ENCODE data around the gene PDE7B.
A peak's percentile ranks its signal among the peaks of the same experiment; 100 is the strongest.

PDE7B gene

DNA sequence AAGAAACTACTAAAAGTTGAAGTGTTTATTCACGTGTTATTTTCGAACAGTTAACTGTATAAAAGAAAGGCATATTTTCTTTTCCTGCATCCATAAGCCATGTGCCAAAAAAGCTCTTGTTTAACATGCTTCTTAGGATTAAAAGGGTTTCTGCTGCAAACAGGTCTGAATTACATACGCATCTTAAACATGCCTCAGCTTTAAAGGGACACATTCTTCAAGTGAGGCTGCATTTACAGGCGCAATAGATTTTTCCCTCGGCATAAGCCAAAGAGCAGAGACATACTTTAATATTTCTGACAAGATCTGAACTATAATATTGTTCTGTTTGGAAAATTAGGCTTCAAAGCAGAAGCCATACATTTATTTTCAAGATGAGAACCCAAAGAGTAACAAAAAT lies 39.4 kb downstream of the PDE7B start:
- DNase-seq, result no peak

DNA sequence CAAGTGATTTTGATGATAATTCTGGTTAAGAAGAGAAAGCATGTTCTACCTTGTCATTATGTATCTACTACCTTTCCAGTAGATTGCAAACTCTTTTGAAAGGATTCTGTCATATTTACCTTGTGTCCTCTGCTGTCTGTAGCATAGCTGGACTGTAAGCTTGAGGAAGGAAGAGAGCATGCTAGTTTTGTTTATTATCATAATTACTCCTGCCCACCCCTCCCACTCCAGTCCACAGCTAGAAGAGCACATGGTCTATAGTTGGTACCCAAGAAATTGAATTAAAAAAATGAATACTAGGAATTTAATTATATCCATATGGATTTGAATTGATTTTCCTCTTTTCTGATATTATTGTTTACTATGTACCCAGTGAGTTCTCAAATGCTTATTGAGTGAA lies 40.2 kb downstream of the PDE7B start:
- no peak for DNase-seq

DNA sequence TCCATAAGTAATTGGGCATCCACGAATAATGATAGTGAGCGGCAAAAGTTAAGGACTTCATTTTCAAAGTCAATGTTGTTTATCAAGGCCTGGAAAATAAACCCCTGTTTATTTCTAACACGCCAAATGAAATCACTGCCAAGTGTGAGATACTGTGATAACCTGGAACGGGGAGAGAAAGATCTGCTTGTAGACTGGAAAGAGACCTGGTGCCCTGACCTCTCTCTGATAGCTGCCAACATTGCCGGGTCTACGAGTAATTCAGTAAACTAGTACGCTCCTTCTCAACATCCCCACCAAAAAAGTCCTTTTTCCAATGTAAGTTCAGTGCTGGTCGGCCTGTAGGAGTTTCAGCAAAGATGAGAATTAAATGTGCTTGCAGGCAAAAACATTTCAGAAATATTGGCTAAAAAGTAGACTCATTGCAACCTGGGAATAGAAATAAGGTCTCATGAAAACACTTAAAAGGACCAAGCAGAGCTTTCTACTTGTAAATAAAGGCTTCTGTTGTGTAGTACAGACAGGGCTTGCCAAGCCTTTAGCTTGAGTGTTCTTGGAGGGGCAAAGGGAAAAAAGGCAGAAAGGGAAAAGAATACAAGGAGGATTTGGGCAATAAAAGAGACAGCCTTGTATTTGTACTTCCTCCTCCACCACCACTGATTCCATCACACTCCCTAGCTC lies 43.9 kb downstream of the PDE7B start:
- no peak for DNase-seq

DNA sequence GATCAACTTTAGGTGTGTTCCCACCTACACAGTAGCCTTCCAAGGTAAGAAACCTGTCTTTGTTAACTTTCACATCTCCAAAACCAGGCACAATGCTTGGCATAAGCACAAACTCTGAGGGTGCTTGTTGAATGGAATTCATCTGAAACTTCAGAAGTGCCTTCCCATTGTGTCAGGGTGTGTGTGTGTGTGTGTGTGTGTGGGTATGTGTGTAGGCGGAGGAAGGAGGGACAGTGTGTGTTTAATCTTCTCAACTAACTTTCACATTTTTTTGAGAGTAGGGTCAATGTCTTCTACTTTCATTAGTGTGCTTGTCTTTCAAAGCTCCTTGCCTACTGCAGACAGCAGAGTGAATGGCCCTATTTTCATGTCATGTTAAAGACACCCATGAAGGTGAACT lies 45.6 kb downstream of the PDE7B start:
- DNase-seq, result no peak

DNA sequence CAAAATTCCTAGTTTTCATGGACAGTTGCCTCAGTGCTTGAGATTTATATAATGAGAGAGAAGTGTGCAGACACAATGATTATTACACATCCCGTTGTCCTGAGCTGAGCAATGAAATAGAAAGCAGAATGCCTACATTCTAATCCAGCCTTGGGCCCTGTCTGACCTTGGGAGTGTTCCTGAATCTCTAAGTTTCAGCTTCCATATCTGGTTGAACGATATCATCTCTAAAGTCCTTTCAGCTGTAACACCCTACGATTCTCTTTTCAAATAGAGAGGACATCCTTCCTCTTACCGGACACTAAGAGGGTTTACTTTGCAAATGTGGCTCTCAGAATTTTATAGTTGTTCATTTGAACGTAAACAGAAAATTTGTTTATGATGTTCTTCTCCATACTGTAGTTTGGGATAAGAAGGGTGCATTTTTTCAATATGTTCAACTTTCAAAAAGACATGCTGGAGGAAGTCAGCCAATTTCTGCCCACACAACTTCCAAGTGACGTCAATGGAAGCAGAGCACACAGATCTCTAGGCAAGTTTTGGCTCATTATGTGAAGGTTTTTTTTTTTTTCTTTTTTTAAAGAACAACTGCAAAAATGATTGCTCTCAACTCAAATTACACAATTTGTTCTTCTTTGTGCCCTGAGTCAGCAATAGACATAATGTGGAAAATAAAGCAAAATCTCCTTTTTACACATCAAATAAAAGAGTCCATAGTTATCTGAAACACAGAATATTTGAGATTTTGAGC lies 50.4 kb downstream of the PDE7B start:
- peak; percentile 12 to 54 (median 28) for DNase-seq

DNA sequence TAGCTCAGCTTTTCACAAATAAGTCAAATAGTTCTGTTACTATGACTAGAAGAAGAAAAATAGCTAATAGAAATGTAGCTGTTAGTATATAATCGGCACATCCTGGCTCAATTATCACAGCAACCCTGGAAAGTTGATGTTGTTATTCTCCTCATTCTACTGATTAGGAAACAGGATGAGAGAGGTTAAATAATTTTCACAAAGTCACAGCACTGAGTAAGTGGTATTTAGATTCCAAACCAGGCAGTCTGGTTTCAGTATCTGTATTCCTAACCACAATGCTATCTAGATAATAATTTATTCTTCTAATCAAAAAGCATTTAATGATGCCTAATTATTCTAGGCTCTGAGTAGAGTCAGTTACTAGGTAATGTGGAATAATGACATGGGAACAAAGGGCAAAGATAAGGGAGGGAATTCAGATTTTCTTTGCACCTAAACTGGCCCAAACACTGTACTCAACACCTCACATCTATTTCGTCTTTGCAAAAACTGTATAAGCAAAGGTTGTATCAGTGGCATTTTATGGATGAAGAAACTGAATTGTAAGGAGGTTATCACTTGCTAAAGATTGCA lies 51.3 kb downstream of the PDE7B start:
- no peak for DNase-seq

DNA sequence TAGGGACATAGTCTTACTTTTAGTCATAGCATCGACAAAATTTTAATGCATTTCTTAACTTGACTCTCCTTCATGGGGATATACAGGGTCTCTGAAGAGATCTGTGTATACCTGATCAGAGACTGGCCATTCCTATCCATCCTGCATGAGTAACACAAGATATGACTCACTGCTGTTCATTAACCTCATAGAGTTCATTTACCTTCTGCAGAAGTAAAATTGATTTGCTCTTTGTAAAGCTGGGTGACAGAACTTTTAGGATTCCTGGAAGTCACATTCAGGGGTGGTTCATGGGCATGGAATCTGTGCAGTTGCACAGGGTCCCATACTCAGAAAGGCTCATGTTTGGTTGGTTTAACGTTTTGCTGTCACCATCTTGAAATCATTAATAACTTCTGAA lies 53.2 kb downstream of the PDE7B start:
- no peak for DNase-seq

DNA sequence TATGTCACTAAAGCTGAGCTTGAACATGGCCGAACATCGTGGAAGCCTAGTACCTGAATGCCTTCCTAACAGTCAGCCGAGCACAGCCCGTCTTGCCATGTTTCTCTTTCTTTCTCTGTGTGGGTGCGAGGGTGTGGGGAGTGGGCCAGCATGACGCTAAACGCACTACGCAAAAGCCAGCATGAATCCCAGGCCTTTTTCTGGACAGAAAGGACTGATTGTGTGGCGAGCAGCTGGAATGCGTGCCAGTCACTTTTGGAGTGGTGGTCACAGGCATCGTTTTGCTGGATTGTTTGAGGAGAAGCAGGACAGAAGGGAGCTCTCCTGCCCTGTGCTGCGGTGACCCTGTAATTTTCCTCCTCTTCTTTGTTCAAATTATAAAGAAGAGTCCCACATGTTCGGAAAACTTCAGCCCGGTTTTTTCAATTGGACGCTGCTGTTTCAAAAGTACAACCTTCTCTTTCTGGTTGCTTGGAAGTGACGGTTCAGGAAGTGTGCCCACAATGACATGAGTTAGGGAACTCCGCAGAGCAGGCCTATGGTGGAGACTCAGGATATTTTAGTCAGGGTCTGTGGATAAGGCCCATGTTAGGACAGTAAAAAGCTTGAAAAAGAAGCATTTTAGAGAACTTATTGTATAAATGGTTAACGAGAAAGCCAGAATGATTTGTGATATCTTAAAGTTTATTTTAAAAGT lies 54.3 kb downstream of the PDE7B start:
- DNase-seq, result peak in 1 of 4 experiments; percentile 3

DNA sequence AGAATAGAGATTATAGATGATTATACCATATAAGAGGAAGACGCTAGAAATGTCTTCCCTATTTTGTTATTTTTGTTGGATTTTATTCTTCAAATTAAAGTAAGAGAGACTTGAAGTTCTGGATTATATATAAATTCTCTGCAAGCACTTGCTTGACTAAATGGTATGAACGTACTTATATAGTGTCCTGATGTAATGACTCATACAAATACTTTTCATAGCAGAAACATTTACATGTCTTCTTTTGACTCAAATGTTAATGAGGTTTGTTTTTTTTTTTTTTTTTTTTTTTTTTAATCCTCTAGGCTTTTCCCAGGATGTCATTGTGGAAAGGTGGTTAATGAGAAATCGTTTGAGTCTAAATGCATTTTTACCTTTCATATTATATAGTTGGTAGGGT lies 55.0 kb downstream of the PDE7B start:
- DNase-seq, result no peak

DNA sequence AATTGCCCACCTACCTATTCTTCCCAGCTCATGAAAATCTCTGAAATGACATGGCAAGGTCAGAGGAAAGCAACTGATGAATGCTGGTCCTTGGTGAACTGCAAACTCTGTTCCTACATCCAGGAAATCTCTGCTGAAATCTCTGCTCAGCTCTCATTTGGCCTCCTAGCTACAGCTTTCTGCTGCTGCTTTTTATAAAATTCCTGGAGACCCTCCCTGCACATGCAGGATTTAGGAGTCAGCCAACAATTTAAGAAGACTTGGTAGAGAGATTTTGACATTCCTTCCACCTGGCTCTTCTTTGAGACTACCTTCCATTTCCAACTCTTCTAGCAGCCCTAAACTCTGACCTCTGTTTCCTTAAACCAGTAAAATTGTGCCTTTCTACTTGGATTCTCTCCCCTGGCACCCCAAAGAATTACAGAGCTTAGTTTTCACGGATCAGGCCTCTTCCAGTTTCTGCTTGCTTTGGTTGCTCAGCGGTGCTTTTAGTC lies 55.5 kb downstream of the PDE7B start:
- DNase-seq, result no peak

DNA sequence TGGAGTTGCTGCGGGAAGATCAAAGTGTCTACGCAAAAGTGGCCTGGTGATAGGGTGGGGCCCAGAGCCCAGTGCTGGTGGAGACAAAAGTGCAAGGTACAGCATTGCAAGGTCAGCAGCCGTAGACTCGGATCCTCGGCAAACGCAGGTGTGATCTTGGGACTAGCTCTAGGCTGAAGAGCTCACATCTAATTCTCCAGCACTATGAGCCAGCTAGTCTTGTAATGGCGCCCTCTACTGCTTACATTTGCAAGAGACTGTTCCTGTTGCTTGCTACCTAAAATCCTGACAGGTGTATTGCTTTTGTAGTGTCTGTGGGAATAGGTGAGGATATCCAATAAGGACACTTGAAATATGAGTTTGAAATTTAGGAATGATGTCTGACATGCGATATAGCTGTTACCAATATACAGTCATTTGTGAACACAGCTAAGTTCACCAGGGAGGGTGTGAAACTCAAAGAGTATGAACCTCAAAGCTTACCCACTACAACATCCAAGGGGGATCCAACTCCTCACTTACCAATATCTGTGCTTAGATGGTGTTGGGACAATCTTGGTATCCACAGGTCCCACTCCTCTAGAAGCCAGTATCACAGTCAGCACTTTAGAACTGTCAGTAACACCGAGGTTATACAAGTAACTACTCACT lies 58.4 kb downstream of the PDE7B start:
- DNase-seq, result peak; percentile 62 to 79 (median 70)

DNA sequence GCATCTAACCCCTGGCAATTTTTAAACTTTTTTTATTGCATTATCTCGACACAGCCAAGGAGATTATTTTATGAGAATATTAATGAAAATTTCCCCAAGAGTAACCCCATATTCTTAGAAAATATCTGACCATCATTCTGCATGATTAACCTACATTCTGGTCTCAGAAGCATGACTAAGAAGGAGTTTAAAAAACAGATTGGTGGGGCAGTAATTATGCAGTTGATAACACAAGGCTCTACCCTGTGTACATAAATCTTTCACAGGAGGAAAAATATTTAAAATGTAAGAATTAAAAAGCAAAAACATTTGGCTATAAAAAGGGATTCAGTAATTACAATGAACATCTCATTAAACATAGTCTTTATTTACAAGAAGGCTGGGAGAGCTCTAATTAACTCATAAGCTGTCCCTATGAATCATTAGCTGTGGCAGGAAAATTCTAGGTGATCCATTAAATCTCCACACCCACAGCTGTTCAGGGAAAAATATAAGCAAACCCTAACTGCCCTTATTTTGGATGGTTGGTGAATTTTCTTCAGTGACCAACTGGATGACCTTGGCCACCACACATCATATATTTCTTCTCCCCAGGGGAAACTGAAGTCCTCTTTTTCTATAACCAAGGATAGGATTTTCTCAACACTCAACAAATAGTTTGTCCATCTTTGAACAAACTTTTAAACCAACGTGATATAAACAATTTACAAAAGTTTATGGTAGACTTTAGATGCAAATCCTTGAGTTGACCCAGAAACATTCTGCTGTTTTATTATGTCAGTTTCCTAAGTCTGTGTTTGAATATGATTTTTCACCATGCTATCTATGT lies 59.5 kb downstream of the PDE7B start:
- no peak for DNase-seq

DNA sequence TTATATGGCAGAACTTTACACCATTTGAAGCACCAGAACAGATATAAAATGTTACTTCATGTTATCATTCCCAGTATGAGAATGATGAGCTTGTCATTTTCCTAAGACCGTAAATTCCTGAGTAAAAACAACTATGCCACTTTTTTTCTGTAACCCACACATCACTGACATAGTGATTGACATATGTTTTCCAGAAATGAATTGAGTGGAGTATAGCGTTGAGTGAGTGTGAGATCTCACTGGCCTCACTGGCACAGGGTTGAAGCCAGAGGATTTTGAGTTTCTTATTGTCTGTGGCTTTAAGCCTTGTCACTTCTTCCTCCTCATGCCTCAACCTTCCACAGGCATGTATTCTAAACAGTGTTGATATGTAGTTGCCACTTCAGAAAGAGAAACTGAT lies 62.3 kb downstream of the PDE7B start:
- no peak for DNase-seq

DNA sequence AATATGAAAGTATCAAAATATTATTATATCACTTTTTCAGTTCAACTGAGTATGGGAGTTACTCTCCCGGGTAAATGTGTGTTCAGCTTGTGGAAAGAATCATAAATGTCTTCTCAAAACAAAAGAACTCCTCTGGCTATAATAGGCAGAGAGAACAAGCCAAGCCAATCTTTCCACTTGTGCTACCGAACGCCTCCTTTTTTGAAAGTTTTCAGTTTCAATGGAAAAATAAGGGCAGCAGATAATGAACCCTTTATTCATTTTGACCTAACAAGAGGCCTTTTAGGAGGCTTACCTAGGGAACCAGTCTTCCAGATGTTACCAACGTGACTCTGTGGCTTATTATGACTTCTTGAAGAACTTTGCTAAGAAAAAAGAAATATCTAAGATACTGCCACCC lies 67.5 kb downstream of the PDE7B start:
- DNase-seq, result no peak

DNA sequence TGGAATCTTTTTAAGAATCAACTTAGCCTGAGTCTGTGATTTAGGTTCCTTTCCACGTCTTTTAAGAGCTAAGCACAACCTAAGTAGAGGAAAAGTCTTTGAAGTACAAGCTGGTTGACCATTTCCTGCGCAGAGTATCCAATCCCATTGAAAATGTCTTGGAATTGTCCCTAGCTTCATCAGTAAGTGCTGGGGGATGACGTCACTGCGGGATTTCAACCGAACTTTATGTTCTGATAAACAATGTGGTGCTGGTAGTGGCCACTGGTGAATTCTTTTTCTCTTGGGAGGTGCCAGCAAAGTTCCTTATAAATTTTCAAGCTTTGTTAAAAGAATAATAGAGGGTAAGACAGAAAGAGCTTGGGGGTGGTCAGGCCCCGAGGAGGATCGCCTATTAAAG lies 69.2 kb downstream of the PDE7B start:
- no peak for DNase-seq

DNA sequence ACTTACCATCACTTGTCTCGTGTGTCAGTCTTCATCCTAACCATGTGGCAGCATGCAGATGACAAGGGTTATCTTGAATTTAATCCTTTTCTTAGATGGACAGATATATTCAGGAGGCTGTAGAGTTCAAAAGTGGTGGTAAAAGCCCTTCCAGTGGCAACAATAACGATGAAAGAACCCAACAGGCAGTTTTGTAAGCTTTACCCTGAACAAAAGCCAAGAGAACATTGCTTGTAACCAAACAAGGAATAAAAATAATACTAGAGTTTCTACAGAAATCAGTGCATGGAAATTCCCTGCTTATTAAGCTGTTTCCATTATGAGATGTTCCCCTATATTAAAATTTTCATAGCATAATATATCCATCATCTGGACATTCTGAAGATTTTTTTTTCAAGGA lies 69.7 kb downstream of the PDE7B start:
- no peak for DNase-seq

DNA sequence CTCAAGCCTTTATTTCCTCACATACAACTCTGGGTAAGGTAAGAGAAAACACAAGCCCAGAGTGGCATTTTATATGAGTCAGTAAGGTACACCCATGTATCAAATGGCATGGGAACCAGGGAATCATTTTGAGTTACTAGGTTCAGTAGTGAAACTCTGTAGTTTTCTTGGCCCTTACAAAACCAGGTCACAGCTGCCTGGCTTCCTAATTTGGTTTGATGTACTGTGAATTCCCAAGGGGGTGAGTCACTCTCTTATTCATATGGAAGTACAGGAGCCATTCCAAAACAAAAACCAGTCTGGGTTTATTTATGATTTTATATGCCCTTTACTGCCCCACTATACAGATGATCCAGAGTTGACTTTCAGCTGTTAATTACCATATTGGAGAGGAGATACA lies 70.7 kb downstream of the PDE7B start:
- peak in 1 of 4 experiments; percentile 5 for DNase-seq

DNA sequence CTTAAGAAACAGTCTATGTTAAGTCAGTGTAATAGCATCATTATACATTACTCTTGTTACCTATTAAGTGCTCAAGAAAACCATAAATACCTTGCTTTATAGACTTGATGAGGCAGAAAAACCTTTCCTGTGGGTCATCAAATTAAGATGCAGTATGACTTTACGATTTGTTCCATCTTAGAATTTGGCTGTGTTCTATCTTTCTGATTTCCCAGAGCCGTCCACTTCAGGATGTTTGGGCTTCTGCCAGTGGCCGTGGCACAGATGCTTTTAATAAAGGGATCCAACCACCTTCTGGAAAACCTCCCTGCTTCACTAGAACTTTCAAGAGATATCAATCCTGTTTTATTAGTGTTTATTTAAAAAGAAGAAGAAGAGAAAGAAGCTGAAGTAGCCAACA lies 71.2 kb downstream of the PDE7B start:
- DNase-seq, result no peak

DNA sequence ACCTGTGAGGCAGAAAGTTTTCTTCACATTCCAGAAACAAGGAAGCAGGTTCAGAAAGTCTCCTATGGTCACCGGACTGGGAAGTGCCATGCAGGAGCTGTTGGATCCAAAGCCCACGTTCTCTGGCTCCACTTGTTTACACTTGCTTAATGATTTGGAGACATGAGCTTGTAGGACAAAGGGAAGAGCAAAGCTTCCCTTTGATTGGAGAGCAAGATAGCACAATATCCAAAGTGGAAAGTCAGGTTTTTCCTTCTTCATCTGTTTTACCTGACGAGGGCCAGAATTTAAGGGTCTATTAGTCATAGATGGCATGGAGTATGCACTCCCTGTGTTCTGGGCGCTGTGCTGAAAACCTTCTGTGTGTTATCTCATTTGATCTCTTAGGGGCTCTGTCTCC lies 81.2 kb downstream of the PDE7B start:
- DNase-seq, result no peak

DNA sequence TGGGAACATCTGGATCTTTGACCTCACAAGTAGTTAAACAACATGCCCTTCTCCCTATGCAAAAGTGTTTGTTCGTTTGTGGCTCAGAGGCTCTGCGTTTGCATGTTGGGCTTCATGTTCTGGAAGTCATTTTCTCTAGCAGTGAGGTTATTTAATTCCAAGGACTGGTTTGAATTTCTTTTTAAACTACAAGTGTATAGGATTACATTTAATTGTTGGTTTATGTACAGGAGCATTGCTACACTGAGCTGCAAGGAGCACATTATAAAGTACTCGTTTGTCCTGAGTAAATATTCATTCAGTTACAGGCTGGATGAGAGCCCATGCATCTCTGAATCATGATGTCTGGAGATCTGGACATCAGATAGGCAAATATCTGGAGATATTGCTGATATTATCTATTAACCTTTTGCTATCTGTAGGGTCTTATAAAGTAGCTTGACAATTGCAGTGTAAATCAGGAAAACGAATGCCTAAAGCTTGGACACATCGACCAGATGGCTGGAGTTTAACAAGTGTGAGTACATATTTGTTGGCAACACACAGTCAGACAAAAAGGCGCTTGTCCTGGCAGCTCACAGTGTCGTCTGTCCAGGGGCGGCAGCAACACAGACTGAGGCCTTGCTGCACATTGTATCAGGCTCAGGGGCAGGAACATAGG lies 84.6 kb downstream of the PDE7B start:
- DNase-seq, result no peak

DNA sequence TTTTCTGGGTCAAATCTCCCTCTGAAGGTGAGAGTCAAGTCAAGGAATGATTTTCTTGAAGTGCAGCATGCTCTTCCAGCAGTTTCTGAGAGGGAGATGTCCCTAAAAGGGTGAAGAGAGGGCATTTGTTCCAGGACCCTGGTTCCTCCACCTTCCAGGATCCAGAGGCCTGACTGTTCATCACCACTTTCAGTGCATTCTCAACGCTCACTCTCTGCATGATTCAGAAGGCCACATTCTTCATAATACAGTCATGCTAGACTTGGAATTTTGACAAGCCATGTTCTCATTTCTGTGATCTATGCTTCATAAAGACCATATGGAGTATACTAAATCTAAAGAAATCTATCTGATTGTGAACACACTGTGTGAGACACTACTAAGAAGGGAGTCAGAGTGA lies 85.1 kb downstream of the PDE7B start:
- no peak for DNase-seq

Data from suppressor macrophage (primary cell).